ENCODE measurements around the gene MAN2C1.

GRCh38 chr15:75327005-75327404, 41.4 kb downstream of the MAN2C1 start:
- TF ChIP-seq POLR2AphosphoS5 (IDR thresholded peaks at IDR 0.05; ENCODE audit: low read depth, low read length): no peak
- no peak for TF ChIP-seq POLR2A (IDR thresholded peaks at IDR 0.05; ENCODE audit: low read depth, low read length)
- no peak for TF ChIP-seq TAF1 (IDR thresholded peaks at IDR 0.05; ENCODE audit: borderline replicate concordance, low read depth, low read length)

All from GM12892 (cell line).